Prostate gland (tissue), 2 donors: ENCODE results near the gene TLR8. TPM values are rescaled to one million over a fixed set of nuclear protein-coding genes. Genes with fewer than 3 reads are reported as not detected.

Experiments used
- DNase-seq: peaks from one replicate; pipeline ENCODE4 v3.0.0-alpha.2; 2019; ENCODE audit warnings: low spot score
- H3K27ac ChIP-seq, 2 donors: fragments of 200-600 bp; sonication (generic); 2 replicates each; pipeline ENCODE4 v1.5.1; 2017 to 2019
- H3K27me3 ChIP-seq: fragments of 200-600 bp; sonication (generic); replicated peaks from 2 replicates; pipeline ENCODE4 v1.5.1; 2019; ENCODE audit not compliant: insufficient read depth
- H3K36me3 ChIP-seq, 2 donors: fragments of 200-600 bp; sonication (generic); 1 replicate in 1 of 2; 2 replicates in 1 of 2; pipeline versions ENCODE4 v1.5.1 to v1.8.1; 2017 to 2019
- H3K4me1 ChIP-seq: fragments of 200-600 bp; sonication (generic); replicated peaks from 2 replicates; pipeline ENCODE4 v1.5.1; 2019
- H3K4me3 ChIP-seq, 2 donors: fragments of 200-600 bp; sonication (generic); 2 replicates each; pipeline ENCODE4 v1.5.1; 2017 to 2019
- H3K9me3 ChIP-seq: fragments of 200-600 bp; sonication (generic); 2 replicates; pipeline ENCODE4 v1.5.1; 2017
- POLR2A ChIP-seq: fragments of 450-650 bp; IDR thresholded peaks from one replicate; pipeline ENCODE4 v1.6.1; 2016; ENCODE audit warnings: antibody characterized with exemption, mild to moderate bottlenecking
- POLR2AphosphoS5 ChIP-seq: sonication (generic); formaldehyde crosslinking; IDR thresholded peaks from one replicate; pipeline ENCODE4 v1.6.1; 2017; ENCODE audit warnings: antibody characterized with exemption
- WGBS: methylation state at CpG from one replicate; pipeline ENCODE4 v1.1.5; 2018; 5-methylcytosine and 5-hydroxymethylcytosine counted together
- intact Hi-C: fragments of 100-400 bp; cut with DNase I; formaldehyde crosslinking; loops from one replicate; pipeline ENCODE4 v1.14.2; 2022
- total RNA-seq, 2 donors: library from RNA; depleted of rRNA; stranded (reverse); fragments of >200 nt; gene quantifications; one replicate each; pipeline ENCODE4 v1.1.0, GENCODE V29; 2016
- TF ChIP-seq, protein P1 (sequence below), 4 experiments: fragments of 200-600 bp in 2 of 4; fragments of 450-650 bp in 2 of 4; sonication (generic) in 2 of 4; IDR thresholded peaks; 1 replicate in 3 of 4; 2 replicates in 1 of 4; pipeline ENCODE4 v1.5.1; 2016 to 2019; ENCODE audit warnings: antibody characterized with exemption in 4 of 4, mild to moderate bottlenecking in 2 of 4, moderate library complexity in 2 of 4

The TLR8 gene
- total RNA-seq, 2 donors from 2014 or later: 0.18 to 0.57 TPM

GRCh38 chrX:12894074-12895030 is 12.1 kb upstream of the TLR8 start:
- 49% methylated on average over 12 of the region's 12 CpGs for WGBS
- H3K27me3 ChIP-seq: no peaks in the 10 kb centered on the region
- no peaks in the 10 kb centered on the region for H3K9me3 ChIP-seq
- H3K27ac ChIP-seq: no peak overlapping the region
- H3K4me3 ChIP-seq: no peak overlapping the region
- DNase-seq: peak; percentile 12
- intact Hi-C loops: loop anchor here (5.0 kb wide), 1 partner anchor 77 kb away; no protein-coding TSS in a partner anchor
- no peaks in the 10 kb centered on the region for H3K36me3 ChIP-seq
- H3K4me1 ChIP-seq: no peaks in the 10 kb centered on the region
- TF ChIP-seq, protein P1, sequence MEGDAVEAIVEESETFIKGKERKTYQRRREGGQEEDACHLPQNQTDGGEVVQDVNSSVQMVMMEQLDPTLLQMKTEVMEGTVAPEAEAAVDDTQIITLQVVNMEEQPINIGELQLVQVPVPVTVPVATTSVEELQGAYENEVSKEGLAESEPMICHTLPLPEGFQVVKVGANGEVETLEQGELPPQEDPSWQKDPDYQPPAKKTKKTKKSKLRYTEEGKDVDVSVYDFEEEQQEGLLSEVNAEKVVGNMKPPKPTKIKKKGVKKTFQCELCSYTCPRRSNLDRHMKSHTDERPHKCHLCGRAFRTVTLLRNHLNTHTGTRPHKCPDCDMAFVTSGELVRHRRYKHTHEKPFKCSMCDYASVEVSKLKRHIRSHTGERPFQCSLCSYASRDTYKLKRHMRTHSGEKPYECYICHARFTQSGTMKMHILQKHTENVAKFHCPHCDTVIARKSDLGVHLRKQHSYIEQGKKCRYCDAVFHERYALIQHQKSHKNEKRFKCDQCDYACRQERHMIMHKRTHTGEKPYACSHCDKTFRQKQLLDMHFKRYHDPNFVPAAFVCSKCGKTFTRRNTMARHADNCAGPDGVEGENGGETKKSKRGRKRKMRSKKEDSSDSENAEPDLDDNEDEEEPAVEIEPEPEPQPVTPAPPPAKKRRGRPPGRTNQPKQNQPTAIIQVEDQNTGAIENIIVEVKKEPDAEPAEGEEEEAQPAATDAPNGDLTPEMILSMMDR (IDR thresholded peaks at IDR 0.05): peak; percentile 18 to 58 (median 46)
- TF ChIP-seq POLR2A (no peak), POLR2AphosphoS5 (no peak)

GRCh38 chrX:12895866-12896265 is 10.6 kb upstream of the TLR8 start:
- H3K4me3 ChIP-seq: no peak overlapping the region
- DNase-seq: no peak
- no peaks in the 10 kb centered on the region for H3K27me3 ChIP-seq
- intact Hi-C loops: no loop called here
- TF ChIP-seq POLR2A: no peak
- TF ChIP-seq, protein P1 (IDR thresholded peaks at IDR 0.05): no peak
- no peak for TF ChIP-seq POLR2AphosphoS5
- no peaks in the 10 kb centered on the region for H3K36me3 ChIP-seq
- no peaks in the 10 kb centered on the region for H3K9me3 ChIP-seq
- no peak overlapping the region for H3K27ac ChIP-seq
- no peaks in the 10 kb centered on the region for H3K4me1 ChIP-seq
- WGBS: 62% methylated on average over 2 of the region's 2 CpGs

- H3K27me3 ChIP-seq: no peaks in the 10 kb centered on the region
- no peak overlapping the region for H3K27ac ChIP-seq
- DNase-seq: no peak
- H3K4me1 ChIP-seq: no peaks in the 10 kb centered on the region
- no peaks in the 10 kb centered on the region for H3K36me3 ChIP-seq
- no peak overlapping the region for H3K4me3 ChIP-seq
- no peaks in the 10 kb centered on the region for H3K9me3 ChIP-seq
- intact Hi-C loops: no loop called here
- TF ChIP-seq POLR2A (no peak), POLR2AphosphoS5 (no peak)
- TF ChIP-seq, protein P1 (IDR thresholded peaks at IDR 0.05): no peak
- 92% methylated on average over 4 of the region's 4 CpGs for WGBS
Measured at GRCh38 chrX:12896935-12897334, 9.5 kb upstream of the TLR8 start.

DNA sequence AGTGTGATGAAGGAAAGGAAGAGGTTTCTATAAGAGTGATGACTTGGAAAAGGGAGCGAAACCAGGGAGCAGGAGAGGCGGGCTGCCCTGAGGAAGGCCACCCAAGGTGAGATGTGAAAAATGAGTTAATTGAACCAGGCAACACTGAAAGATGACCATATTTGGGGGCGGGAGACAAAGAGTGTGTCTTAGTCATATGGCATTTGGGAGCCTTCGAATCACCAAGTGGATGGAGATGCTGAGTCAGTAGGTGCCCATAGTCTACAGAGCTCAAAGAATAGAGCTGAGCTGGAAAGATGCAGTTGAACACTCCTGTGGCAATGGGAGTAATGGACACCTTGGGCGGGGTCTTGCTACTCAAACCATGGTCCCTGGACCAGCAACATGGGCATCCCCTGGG is 8.3 kb upstream of the TLR8 start:
- H3K27ac ChIP-seq: no peak overlapping the region
- no peaks in the 10 kb centered on the region for H3K9me3 ChIP-seq
- 88% methylated on average over 5 of the region's 5 CpGs for WGBS
- H3K4me1 ChIP-seq: no peaks in the 10 kb centered on the region
- intact Hi-C loops: no loop called here
- no peak overlapping the region for H3K4me3 ChIP-seq
- H3K27me3 ChIP-seq: no peaks in the 10 kb centered on the region
- TF ChIP-seq, protein P1 (IDR thresholded peaks at IDR 0.05): no peak
- no peak for TF ChIP-seq POLR2A
- TF ChIP-seq POLR2AphosphoS5: no peak
- no peak for DNase-seq
- no peaks in the 10 kb centered on the region for H3K36me3 ChIP-seq

DNA sequence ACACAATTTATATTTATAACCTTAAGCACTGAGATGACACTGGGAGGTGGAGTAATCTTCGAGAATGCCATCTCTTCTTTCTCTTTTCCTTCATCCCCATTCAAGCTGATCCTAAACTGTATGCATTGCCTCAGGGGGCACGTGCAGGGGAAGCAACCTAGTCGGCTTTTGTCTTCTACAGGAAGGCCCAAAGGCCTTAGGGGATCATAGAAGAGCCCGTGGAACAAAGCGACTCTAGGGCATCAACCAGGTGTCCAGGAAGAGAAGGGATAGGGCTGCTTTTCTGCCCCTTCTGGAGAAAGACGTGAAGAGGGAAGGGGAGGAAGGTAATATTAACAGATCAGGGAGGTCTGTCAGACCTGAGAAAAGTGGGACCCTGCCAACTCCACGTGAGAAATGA is 6.9 kb upstream of the TLR8 start:
- DNase-seq: no peak

More for the DNA sequence above, 6.9 kb upstream of the TLR8 start:
- Histone ChIP-seq H3K9me3 (no peaks in the 10 kb centered on the region), H3K4me3 (no peak overlapping the region), H3K27ac (no peak overlapping the region), H3K27me3 (no peaks in the 10 kb centered on the region), H3K4me1 (no peaks in the 10 kb centered on the region), H3K36me3 (no peaks in the 10 kb centered on the region)
- 67% methylated on average over 7 of the region's 7 CpGs for WGBS
- intact Hi-C loops: no loop called here
- TF ChIP-seq POLR2A: no peak
- TF ChIP-seq, protein P1 (IDR thresholded peaks at IDR 0.05): no peak
- no peak for TF ChIP-seq POLR2AphosphoS5
